ENCODE data around the gene SSR2.
"Not testable (repeated sequence)": the region's sequence is repeated elsewhere in the genome, so short reads cannot be mapped to it uniquely, and the experiment has no call there.

Gene SSR2

DNA sequence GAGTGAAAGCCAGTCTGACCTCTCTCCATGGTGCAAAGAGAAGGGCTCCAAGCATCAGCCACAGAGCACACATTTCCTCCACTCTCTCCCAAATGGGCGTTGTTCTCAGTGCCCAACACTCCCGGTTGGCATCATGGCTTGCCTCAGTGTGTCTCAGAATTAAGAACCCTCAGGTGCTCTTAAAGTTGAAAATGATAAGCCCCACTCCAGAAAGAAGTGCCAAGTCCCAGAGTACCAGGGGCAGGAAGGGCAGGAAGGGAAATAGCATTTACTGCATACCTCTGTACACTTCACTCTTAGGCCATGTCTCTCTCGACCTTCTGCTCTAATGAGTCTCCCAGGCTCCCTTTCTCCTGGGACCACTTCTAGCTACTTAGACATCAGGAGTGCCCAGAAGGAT, 27.2 kb downstream of the SSR2 start:
- DNase-seq (ENCODE audit: low read depth), result no peak

DNA sequence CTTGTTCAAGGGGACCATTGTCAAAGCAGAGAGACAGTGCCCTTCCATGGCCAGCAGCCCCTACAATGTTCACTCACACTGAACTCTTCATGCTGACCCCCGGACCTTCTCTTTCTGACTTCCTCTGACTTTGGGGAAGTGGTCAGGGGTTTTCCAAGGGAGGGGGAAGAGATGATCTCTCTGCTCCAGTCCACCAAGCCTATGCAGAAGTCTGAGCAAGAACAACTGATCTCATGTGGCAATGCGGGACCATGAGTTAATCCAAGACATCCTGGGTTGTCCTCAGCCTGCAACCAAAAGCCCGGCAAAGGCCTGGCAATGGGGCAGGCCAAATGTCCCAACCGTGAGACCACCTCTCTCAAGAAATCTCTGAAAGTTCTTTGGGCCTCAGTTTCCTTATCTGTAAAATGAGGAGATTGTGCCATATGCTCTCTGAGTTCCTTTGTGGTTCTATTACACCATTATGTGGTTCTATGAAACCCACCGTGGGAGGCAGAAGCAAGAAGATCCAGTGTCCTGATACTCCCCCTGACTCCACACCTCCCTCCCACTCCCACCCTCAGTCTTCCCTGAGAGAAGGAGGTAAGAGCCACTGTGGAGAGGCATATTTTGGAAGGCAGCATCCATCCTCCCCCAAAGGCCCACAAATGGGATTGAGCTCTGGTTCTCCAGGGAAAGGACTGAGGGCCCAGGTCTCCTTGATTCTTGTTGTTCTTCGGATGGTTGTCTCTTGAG, 30.6 kb downstream of the SSR2 start:
- DNase-seq (ENCODE audit: low read depth), result no peak

DNA sequence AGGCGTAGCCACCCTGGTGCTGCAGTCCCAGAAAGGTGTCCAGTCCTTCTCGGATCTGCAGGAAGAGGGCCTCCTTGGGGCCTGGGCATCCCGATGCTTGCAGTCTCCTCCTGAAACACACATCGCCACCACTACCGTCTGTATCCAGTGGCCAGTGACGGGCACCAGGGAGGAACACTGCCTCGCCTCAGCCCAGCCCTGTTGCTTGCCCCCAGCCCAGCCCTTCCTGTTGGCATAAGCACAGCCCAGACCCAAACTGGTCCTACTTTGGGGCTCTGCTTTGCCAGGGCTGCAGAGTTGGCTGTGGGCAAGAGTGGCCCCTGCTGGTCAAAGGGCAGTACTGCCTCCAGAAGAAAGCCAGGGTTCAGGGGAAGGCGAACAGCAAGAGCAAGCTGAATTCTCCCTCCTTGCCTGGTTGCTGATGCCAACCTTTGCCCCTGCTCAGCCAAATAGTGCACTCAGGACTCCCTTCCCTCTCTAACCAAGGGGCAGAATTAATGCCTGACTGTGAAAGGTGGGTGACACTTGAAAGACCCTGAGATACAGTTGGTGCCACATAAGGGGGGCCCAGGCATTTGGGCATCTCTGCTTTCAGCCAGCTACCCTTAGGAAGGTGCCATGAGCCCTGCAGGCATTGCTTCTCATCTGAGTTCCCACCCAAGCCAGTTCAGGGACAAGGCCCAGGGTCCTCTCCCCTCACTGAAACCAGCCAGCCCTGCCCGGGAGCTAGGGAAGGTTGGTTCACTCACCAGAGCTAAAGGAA, 31.3 kb downstream of the SSR2 start:
- peak; percentile 75 for DNase-seq (ENCODE audit: low read depth)

DNA sequence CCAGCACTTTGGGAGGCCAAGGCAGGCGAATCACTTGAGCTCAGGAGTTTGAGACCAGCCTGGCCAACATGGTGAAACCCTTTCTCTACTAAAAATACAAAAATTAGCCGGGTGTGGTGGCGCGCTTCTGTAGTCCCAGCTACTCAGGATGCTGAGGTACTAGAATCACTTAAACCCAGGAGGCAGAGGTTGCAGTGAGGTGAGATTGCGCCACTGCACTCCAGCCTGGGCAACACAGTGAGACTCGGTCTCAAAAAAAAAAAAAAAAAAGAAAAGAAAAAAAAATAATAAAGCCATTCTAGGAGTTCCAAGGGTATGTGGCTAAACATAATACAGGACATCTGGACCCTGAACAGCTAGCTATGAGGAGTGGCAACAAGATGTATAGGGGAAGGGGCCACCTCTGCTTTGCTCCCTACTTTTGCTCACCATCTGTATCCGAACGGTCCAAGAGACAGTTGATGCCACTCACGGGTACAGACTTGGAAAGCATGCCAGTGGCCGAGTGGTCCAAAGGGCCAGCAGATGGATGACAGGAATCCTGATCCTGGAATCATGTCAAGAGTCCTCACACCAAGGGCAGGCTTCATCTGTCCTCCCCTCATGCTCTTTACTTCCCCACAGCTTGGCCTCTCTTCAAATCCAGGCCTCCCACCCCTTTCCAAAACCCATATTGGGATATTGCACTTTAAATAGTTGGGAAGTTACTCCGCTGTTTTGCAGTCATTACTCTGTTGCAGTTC, 35.7 kb downstream of the SSR2 start:
- not testable (repeated sequence) for DNase-seq (ENCODE audit: low read depth)

DNA sequence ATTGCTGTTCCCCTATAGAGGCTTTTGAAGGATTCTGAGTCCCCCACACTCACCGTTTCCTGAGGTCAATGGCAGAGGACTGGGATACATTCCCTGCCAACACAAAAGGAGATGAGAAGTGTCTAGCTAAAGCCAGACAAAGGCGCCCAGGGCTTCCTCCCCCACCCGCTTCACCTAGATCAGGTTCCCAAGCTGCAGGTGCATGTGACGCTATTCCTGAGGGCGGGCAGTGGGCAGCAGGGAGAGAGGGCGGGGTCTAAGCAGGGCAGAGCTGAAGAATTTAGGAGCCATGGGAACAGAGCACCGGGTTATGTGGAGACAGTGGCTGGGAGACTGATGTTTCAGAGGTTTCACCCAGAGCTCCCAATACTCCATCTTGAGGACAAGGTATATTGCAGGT, 36.4 kb downstream of the SSR2 start:
- no peak for DNase-seq (ENCODE audit: low read depth)

DNA sequence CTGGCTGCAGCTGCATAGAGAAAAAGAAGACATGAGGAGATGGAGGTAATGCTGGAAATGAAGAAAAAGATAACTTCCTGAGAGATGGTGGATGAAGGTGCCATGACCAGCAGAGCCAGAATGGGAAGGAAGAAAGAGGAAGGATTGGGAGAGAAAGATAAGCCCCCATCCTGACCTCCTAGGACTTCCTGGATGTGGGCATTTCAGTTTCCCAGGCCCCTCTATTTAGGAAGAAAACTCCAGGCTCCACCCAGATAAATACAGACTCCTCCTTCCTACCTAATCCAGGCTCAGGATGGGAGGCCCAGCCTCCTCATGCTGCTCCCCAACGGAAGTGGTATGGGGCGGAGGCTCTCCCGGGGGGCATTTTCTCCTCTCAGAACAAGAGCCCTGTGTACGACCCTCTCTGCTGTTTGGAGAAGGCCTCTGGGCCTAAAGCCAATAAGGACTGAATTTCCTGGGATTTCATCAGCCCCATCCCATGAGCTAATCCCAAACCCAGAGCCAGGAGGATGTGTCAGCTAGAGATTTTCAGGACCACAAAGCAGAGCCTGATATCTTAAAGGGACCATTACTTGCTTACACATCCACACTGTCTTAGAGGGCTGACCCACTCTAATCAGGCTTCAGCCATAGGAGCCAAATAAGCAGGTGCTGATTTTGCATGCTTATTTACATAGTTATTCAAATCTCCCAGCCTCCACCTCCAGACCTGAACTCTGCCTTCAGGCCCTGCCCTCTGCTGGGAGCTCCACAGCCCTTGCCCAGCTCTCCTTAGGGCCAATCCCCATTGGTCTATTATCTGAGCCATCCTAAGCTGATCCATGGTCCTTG, 37.3 kb downstream of the SSR2 start:
- DNase-seq (ENCODE audit: low read depth), result peak; percentile 97

DNA sequence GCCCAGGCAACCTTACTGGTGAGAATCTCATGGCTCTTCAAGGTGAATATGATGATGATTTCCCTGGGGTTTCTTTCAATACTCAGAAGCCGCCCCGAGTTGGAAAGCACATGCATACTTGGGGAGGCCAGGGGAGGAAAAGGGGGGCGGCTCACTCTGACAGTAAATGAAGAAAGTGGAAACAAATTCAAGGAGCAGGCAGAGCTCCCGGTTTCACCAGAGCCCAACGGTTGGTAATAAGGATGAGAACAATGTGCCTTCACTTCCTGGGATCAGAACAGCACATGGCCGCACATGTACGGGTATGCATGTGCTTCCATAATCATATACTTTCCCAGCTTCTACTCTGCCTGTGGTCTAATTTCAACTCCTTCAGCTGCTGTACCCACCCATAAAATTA, 38.6 kb downstream of the SSR2 start:
- DNase-seq (ENCODE audit: low read depth), result no peak

DNA sequence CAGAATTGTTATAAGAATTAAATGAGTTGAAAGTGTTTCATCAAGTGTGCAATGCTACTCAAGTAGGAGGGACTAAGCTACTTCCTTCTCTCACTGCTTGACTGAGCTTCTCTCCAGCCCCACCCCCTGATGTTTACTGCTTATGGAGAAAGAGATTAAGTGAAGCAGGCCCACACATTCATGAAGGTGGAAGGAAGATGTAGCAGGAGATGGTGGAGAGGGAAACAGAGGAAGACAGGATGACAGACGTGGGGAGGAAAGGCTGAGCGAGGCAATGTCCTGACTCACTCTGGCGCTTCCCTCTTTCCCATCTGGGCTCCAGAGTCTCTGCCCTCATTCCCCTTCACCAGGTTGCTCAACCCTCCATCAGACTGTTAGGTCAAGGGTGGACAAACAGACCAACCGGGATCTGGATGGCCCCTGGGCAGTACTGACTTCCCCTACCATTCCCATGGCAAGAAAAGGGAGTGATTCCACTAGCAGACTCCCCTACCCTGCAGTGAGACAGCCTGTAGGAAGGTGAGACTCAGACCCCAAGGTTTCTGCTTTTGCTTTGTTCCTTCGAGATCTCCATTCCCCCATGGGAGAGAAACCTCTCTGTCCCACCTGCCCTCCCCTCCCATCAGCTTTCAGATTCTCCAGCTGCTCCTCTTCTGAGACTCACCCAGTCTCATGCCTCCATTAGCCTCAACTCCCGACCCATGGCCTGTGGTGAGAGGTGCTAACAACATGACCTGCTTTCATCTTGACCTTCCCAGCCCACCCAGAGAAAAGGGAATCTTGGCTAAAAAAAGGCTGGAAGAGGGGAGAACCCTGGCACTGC, 39.3 kb downstream of the SSR2 start:
- peak; percentile 93 for DNase-seq (ENCODE audit: low read depth)

DNA sequence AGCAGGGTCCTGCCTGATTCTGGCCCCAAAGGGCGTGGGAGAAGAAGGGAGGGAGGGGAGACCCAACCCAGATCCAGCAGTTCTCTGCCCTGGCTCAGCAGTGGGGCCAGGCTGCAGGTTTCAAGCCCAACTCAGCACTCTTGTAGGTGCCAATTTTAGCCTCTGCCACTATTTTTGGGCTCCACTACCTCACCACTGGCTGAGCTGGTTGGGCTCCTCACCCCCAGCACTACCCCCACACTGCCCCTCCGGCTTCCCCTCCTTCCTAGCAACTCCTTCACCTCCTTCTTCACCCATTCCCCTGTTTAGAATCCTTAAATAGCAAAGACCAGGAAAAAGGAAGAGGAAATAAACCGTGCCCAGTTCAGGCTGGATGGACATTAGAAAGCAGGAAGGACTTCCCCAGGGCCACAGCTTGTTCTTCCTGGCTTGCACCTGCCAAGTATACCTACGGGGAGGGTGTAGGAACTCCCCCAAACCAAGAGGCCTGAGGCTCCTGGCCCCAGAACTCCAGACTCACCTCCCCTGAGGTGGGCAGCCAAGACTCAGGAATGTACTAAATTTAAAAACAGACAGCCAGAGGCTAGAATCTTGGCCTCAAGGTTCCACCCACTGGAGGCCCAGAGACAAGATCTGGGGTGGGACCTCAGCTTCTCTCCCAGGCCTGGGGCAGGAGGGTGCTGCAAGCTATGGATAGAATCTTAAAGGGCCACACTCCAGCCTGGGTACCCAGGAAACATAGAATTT, 41.0 kb downstream of the SSR2 start:
- peak; percentile 53 for DNase-seq (ENCODE audit: low read depth)

DNA sequence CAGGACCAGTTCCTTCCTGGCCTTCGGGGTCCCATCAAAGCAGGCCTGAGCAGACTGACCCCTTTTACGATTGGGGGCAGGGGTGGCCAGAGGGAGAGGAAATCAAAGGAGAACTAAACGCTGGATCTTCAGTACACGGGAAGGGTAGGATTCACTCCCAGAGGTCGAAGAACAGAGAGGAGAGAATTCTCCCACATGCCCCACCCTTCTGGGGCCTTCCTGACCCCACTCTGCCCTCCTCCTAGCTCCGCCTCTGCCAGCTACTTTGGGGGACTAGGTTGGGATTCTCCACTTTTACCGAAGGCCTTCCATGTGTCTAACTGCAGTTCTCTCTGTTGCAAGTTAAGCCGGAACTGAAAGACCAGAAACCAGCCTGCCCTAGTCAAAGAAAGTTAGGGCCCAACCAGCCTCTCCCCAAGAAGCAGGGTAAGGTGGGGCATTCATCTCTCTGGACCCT, 41.8 kb downstream of the SSR2 start:
- DNase-seq (ENCODE audit: low read depth), result peak; percentile 71

DNA sequence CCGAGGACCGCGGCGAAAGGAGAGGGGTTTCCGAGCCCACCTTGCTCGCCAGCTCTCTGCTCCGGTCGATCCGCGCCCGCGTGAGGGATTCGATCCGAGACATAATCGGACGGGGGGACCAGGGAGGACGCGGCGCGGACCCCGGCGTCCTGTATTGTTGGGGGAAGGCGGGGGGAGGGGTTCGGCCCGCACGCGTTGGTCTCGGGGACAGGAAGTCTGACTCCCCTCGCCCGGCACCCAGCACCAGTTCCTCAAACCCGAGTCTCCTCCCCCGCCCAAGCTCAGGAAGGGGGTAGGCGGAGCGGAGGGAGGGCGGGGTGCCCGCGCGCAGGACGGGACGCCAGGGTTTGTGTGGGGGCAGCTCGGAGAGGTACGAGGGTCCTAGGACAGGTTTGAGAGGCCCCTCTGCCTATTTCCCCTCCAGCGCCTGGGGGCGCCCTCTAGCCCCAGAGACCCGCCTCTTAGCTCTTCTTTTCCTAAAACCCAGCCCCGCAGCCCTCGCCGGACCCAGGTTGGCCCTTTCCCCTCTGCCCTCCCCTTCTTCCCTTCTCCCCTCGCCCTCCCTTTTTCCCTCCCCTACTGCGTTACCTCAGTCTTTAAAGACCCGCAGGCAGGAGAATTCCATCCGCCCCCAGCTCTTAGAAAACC, 42.3 kb downstream of the SSR2 start, which contains the start of gene ARHGEF2:
TSS of gene ARHGEF2 (minus strand) at position 223 of the 648 bp plus-strand sequence. CDS start at position 103, 120 bp downstream.
- peak; percentile 88 for DNase-seq (ENCODE audit: low read depth)

DNA sequence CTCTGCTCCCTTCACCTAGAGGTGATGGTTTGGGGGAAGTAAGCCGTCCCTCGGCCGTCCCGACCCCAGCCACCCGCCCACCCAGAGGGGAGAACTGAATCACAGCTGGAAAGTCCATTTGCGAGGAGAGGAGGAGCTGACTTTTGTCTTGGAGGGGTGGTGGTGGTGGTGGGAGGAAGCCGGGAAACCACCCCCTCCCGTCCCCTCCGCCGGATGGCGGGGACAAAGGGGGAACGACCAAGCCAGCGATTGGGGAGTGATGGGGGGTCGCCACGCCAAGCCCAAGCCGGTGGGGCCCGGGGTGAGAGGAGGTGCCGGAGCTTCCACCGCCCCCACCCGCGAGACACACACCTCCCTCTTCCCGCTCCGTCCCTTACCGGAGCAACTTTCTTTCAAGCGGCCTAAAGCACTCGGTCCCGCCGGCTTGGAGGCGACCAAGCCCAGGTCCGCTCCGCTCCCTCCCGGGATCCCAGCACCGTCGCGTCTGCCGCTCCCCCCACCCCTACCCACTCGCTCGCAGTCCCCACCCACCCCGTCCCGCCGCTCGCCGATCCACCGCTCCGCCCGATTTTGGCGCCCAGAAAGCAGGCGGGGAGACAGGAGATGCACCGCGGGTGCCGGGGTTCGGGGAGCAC, 42.9 kb downstream of the SSR2 start:
- DNase-seq (ENCODE audit: low read depth), result peak; percentile 52

DNA sequence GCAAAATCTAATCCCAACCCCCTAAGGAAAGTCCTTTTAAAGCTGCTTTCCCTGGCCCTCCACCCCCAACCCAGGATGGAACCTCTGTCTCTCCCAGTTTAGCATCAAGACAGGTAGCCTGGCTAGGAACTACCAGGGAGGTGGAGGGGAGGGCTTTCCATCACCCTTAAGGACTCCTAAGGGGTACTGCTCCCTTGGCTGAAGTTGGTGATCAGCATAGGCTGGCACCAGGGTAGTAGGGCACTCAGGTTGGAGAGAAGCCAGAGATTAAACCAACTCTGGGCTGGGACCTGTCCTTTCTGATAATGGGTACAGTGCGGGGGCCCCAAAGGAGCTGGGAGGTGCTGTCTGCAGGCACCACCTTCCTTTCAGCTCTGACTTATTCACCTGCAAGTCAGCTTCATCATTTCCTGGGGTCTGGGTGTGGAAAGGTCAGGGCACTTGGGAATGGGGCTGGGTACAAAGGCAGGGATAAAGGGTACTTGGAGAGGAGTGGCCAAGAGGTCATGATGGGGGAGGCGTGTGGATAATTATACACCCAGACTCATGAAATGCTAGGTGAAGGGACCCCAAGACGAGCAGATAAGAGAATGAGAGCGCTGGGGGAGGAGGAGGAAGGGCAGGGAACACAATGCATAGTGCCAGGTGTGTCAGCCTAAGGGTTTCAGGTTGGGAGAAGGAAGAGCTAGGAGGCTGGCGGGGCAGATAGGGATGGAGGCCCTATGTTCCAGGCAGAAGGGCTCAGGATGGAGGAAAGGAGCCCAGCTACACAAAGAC, 43.6 kb downstream of the SSR2 start:
- DNase-seq (ENCODE audit: low read depth), result no peak

DNA sequence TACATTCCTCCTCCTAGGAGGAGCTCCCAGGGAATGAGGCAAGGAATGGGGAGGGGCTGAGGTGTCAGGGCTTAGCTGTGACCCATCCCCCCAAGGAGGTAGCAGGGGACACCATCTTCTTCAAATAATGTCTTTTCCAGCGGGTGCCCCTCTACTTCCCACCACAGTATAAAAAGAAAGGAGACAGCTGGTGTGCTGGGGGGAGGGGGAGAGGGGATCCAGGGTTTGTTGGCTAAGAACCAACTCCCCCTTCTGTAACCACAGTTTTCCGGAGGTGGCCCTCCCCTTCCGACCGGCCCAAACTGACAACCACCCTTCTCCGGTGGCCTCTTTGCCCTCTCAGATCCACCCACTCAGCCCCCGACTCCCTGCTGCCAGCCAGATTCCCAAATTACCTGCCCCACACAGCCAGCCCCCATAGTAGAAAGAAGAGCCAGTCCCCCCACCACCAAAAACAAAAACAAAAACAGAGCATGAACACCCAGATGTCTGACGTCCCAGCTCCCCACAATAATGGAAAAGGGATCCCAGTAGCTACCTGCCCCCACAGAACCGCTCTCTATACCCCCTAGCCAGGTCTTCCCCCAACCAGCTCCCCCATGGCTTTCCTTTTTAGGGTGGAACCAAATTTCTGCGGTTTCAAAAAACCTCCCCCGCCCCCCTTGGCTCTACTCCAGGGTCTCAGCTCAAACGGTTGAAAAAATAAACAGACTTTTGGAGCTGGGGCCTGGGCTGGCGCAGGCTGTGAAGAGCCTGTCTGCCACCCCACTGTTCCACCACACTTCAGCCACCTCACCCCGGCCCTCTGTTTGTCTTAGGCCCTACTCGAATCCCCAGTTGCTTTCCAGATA, 44.5 kb downstream of the SSR2 start:
- DNase-seq (ENCODE audit: low read depth), result peak; percentile 63

DNA sequence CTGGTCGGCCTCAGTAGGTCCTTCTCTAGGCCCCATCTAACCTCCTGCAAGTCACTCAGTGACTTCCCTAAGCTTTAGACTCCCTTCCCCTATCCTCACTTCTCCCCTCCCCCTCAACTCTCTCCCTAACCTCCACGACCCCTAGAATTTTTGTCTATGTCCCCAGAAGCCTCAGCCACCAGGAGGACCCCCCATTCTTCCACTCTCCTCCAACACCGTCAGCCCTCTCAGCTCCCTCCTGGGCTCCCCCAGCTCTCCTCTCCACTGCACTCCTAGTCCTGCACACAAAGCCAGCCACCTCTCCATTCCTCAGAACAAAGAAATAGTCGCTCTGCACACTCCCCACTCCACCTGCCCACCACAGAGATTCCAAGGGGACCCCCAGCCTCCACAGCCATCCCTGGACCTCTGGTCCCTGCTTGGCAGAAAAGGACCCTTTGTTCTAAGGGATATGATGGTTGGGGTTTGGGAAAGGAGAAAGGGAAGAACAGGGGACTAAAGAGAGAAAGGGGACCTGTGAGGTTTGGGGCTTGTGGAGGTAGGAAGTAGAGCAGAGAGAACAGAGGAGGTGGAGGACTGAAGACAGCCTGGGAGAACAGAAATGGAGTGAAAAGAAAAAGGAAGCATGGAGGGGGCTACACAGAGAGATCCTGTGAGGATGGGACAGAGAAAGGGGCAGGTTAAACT, 45.2 kb downstream of the SSR2 start:
- no peak for DNase-seq (ENCODE audit: low read depth)

DNA sequence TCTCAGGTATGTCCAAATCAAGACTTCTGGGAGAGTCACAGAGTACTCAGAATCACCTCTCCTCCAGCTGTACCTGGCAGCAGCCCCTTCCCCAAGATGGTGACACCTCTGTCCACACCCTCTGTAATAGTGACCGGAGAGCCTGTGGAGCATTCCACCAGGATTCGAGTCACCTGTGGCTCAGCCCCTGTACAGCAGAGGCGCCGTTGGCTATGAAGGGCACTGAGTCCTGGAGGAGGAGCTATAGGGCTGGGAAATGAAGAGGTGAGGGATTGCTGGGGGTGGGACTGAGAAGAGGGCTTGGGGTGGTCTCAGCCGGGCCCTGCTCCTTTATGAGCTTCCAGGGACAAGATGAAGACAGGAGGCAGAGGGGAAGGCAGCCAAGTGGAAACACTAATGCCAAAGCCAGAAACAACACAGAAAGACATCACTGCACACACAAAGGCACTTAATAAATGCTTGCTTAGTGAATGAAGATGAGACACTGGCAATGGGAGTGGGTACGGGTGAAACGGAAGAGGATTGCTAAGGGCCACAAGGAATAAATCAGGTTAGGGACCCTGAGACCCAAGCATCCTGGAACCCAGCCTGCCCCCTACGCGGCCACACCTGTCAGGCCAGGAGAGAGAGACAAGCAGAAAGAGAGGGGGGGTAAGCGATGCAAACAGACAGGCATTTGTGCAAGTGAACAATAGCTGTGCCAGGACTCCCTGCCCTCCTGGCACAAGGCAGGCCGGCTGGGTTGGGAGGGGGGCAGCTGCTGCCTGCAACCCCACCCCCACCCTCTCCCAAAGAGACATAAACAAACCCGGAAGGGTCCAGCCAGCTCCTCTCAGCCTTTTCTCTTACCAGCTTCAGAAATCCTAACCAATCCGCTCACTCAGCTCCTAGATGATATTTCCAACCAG, 46.3 kb downstream of the SSR2 start:
- no peak for DNase-seq (ENCODE audit: low read depth)
